ENCODE measurements around the gene NMNAT2.

GRCh38 chr1:183388735-183389134, 29.4 kb downstream of the NMNAT2 start:
- TF ChIP-seq CTCF (IDR thresholded peaks at IDR 0.05) (no peak), POLR2AphosphoS5 (IDR thresholded peaks at IDR 0.05) (no peak), POLR2A (IDR thresholded peaks at IDR 0.05) (no peak)

All from transverse colon (tissue), 4 donors.